D721Med (cell line): ENCODE data around the gene GEMIN8.

Experiments
- DNase-seq: peaks from one replicate; pipeline ENCODE4 v3.0.0; 2011; ENCODE audit warnings: low spot score; ENCODE audit not compliant: insufficient read length
- FAIRE-seq: peaks from 2 replicates; lab custom pipeline; 2011; peaks lifted over from hg19 to GRCh38; lab: Jason Lieb, UNC
- TF ChIP-seq, protein P1 (sequence below): IDR thresholded peaks from 2 replicates; pipeline ENCODE4 v1.5.1; 2012; ENCODE audit warnings: mild to moderate bottlenecking, control low read depth; ENCODE audit not compliant: insufficient read depth; ENCODE audit errors: missing control alignments

The GEMIN8 gene, protein sequence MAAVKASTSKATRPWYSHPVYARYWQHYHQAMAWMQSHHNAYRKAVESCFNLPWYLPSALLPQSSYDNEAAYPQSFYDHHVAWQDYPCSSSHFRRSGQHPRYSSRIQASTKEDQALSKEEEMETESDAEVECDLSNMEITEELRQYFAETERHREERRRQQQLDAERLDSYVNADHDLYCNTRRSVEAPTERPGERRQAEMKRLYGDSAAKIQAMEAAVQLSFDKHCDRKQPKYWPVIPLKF

DNA sequence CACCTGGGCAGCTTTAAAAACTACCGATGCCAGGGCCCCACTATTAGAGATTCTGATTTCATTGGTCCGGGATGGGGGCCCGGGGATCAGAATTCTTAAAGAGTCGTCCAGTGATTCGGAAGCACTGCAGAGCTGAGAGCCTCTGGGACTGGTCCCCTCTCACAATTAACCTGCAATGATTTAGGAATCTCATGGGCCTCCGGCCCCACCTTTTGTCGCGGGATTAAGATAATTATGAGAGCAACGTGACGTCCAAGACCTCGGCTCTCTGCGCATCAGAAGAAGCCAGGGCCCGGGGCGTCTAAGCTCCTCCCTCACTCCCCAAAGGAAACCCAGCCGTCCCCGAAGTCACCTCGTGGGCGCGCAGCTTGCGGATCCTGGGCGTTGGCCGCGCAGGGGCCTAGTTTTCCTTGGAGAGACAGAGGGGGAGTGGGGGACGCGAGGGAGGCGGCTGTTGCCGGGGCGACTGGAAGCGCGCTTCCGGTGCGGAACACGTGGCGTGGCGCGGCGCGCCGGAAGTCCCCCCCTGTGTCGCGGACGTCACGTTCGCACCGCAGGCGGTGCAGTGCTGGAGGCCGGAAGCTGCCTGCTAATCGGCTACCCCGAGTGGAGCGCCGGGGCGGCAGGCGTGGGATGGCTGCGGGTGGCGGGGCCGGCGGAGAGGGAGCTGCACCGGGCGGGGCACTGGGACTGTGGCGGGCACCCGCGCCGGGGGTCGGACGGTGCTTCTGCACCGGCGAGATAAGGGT, at the start of gene GEMIN8:
Gene GEMIN8 (minus strand): TSS at position 468 of the 749 bp plus-strand sequence. CDS start 8,414 bp downstream, outside the sequence.
- peak; percentile 24 for DNase-seq
- FAIRE-seq = no peak
- TF ChIP-seq, protein P1, sequence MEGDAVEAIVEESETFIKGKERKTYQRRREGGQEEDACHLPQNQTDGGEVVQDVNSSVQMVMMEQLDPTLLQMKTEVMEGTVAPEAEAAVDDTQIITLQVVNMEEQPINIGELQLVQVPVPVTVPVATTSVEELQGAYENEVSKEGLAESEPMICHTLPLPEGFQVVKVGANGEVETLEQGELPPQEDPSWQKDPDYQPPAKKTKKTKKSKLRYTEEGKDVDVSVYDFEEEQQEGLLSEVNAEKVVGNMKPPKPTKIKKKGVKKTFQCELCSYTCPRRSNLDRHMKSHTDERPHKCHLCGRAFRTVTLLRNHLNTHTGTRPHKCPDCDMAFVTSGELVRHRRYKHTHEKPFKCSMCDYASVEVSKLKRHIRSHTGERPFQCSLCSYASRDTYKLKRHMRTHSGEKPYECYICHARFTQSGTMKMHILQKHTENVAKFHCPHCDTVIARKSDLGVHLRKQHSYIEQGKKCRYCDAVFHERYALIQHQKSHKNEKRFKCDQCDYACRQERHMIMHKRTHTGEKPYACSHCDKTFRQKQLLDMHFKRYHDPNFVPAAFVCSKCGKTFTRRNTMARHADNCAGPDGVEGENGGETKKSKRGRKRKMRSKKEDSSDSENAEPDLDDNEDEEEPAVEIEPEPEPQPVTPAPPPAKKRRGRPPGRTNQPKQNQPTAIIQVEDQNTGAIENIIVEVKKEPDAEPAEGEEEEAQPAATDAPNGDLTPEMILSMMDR = no peak

DNA sequence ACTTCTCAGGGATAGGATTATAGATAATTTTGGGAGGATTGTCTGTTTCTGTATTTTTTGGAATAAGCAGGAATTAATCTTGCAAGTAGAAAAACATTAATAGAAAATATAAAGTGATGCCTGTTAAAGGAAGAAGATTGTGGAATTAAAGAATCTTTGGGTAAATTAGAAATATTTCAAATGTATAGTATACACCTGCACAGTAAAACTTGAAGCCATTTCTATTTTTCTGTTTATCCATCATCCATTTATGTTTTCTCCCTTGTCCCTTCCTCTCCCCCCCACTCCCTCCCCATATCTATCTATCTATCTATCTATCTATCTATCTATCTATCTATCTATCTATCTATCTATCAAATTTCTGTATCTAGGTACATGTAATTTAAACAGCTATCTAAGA, 46.9 kb upstream of the GEMIN8 start:
- DNase-seq (no peak), FAIRE-seq (no peak)
- TF ChIP-seq, protein P1 = no peak

DNA sequence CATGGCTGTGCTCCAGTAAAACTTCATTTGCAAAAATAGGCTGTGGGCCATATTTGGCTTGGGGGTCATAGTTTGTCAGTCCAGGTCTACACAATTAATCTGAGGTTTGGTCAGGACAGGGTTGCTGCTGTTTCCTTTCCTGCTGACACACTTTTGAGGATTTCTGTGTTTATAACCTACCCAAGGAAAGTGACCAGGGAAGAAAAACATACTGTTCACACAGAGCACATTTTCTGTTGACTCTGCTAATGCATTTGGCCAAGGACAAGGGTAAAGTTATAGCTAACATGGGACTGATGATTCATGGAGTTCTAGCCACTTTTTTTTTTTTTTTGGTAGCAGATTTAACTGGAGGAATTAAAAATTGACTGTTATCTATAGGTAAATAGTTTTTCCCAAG, 43.9 kb upstream of the GEMIN8 start:
- no peak for FAIRE-seq
- TF ChIP-seq, protein P1 = no peak
- DNase-seq = no peak

DNA sequence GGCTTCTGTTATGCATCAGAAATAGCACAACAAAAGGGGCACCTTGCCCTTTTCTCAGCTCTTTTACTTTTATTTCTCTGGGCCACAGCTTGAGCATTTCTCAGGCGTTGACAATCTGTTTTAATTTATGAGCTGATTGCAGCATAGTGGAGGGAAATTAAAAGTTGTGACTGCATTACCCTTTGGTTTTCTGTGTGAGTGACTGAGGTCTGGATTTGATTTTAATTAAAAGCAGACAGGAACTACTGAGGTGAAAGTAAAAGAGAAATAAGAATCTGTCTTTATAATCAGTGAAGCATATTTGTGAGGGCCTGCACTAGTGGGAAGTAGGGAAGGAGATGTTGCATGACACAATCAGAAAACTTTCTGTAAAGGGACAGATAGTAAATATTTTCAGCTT, 43.4 kb upstream of the GEMIN8 start:
- TF ChIP-seq, protein P1 = no peak
- DNase-seq (no peak), FAIRE-seq (no peak)

DNA sequence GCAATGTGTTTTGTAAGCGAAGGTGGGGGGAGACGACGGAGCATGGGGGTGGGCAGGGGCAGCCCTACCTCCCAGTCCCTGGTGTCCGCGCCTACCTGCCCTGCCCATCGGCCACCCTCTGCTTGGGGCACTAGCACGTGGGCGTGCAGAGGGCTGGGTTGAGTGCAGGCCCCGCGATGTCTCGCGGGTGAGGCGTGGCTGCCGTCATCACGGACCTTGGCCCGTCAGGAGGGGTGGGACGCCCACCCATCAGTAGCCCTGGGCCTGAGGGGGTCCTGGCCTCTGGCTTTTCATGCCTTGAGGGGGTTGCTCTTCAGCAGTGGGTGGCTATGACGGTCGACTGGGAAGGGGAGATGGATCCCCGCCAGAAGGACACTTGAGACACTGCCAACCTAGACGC, 36.1 kb upstream of the GEMIN8 start:
- DNase-seq = no peak
- TF ChIP-seq, protein P1 = no peak
- no peak for FAIRE-seq

DNA sequence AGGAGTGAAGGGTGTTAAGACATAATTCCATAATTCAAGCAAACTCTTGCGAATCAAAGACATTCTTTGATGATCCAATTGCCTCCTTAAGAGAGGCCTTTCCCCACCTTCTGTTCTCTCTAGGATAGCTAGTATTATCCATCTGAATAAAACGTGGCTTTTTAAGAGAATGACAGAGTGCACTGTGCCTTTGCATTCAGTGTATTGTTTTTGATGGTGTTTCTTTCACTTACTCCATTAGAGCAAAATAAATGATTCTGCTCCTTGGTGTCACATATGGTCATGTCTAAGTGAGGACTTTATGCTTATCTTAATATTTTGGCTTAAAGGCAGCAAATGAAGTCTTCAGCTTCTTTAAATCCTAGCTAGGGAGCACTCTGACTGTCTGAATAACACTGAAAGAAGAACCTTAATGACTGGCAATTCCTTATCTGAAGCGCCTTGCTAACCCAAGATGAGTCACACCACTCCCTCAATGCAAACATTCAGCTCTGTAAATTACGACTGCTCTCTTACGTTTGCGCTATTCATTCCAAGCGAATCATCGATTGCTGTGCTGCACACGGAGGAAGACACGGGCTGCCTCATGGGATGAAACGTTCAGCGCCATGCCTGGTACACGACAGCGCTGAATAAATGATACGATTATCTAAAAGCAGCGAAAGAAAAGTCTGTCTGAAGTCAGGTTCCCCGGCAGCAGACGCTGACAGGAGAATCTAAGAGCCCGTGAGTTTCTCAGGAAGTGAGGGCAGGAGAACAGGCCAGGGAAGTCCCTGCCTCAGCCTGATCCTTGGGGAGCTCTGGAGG, 35.1 kb upstream of the GEMIN8 start:
- FAIRE-seq (no peak), DNase-seq (no peak)
- TF ChIP-seq, protein P1 = no peak
